GM21529 (cell line): ENCODE results near the gene MDK.

Source experiments
- ATAC-seq: cut with Tn5 transposase; IDR thresholded peaks from one replicate; pipeline ENCODE4 v1.9.1; 2021; ENCODE audit not compliant: unreplicated experiment

Gene MDK

DNA sequence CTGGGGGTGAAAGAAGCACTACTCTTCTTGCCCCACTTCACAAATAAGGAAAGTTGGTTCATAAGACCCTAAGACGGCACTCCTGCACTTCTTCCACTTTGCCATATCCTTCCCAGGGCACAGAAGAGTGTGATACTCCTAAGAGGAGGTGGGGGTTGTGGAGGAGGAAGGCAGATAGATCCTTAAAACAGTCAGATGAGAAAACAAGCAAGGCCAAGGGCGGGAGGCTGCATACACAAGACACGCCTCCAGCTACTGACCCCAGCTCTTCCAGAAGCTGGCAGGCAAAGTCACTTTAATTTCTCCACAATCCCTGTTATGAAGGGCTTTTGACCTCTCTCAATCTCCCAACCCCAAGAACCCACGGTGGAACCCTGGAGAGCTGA lies 11.8 kb downstream of the MDK start:
- no peak for ATAC-seq

DNA sequence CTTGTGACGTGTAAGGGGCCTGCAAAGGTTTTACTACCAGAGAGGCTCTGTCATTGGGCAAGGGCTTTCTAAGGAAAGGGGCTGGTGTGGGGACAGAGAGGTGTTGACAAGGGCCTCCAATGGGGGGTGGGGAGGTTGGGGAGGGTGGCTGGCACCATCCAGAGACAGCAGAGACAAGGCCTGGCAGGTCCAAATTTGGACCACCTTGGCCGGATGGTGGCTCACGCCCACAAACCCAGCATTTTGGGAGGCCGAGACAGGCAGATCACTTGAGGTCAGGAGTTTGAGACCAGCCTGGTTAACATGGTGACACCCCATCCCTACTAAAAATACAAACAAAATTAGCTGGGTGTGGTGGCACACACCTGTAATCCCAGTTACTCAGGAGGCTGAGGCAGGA lies 12.3 kb downstream of the MDK start:
- ATAC-seq, result no peak

DNA sequence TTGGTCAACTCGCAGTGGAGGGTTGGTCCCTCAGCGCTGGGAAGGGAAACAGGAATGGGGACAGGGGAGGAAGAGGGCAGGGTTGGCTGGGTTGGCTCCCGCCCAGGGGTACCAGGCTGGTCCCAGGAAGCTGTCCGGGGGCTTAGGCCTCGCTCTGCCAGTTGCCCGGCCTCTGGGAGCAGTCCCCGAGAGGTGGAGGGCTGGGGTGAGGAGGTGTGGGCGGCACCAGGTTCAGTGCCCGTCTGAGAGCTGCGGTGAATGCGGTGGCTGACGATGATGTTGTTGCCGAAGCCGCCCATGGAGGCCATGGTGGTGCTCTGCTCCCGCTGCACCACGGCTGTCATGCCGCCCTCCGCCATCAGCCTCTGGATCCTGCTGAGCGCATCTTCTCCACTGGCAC lies 16.1 kb downstream of the MDK start:
- ATAC-seq, result no peak

DNA sequence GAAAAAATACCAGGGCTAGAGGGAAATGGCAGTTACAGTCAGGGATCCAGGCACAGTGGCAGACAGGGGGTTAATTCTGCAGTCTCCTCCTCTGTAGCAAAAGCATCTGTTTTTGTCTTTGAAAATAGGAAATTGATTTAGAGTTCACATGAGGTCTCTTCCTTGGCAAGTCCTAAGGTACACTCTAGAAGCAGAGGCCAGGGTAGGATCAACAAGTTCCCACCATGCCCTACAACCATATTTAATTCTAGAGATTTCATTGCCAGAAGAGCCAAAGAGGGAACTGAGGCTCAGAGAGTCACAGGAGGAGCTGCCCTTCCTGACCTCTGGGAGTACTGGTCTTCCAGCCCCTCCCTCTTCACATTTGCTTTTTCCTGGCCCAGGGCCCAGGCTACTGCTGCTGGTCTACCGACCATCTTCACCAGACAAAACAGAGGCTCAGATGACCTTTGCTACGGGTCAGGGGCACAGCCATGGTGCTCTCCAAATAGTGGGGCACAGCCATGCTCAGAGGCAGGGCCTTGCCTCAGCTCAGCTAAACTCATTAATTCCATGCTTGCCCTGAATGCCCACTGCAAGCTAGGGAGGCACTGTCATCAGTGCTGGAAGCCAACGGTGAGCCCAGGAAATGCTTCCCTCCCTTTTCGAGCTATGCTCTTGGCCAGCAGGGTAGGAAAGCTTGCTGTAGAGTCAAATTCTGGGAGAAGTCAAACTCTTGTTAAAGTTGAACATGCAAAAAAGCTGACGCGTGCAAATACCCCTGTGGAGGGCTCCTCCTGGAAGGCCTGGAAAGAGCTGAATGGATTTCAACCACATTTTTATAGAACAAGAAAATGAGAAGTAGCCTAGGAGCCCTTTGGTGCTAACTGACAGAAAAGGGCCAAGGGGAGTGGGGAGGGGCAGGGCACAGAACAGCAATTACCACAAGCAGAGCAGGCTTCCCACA lies 21.8 kb downstream of the MDK start:
- ATAC-seq, result no peak

DNA sequence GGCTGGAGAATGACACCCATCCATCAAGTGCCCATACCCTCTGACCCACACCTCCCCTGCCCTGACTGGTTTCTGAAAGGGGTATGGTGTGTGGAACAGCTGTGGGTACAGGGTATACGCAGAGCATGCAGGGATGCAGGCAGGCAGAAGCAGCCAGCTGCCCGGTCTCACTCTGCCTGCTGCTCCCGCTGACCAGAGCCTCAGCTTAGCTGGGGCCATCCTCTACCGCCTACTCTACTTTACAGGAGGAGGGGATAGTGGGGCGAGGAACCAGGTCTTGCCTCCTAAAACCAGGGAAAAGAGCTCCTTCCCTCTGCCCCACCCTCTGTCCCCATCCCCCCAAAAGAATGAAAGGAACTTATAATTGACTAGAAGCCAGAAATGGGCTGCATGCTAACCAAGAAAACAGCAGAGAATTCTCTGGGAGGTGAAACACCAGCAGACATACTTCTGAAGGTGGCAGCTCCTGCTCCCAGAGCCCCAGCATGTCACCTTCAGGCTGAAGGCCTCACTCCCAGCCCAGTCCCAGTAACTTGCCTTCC lies 23.1 kb downstream of the MDK start:
- no peak for ATAC-seq

DNA sequence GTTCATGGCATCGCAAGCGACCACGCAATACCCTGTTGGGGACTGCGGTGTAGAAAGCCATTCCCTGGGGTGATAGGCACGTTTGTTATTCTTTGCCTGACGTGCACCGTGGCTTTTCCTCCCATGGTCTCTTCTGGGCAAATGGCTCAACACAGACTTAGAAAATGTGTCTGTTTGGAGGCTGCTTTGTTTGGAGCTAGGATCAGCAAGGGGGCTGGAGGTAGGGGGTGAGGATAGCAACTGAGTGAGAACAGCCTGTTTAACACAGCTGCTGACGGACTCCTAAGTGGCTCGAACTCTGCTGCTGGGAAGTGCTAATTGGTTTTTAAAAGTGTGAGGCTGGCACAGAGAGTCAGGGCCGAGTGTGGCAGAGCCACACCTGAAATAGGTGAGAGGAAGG lies 26.2 kb downstream of the MDK start:
- no peak for ATAC-seq

DNA sequence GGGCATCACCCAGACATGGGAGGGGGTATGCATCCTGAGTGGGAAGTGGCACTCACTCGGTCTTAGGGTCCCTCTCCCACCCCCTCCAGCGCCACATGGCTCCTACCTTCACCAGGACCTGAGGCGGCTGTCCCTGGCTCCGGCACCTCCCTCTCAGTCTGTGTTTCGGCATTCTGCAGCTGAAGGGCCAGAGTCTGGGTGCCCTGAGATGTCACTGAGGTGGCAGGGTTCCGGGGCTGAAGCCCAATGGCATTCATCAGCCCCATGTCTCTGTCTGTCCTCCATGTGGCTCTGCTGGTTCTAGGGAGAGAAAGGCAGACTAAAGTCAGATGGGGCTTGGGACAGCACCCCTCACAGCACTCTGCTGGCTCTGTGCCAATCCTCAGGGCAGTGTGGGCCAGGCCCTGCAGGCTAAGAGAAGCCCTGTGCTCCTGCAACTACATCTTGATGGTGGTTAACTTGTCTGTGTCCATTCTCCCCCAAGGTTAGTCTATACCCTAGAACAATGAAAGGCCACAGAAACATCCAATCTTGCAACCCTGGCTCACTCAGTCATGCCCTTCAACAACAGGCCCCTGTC lies 27.0 kb downstream of the MDK start:
- no peak for ATAC-seq

DNA sequence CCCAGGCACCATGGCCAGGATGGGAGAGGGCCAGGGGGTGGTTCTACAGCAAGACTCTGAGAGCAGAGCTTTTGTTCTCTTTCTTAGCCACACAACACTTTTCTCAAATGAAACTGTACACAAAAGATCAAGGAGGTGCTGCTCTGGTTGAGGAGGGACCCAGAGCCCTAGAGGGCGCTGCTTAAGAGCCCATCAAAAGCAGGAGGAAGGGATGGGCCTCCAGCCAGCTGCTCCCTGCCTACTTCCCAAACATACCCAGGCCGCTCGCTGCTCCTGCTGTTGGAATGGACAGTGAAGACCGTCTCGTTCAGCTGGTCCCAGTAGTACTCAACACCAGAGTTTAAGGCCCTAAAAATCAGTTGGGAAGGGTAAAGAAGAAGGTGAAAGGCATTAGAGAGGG lies 28.6 kb downstream of the MDK start:
- ATAC-seq, result no peak

DNA sequence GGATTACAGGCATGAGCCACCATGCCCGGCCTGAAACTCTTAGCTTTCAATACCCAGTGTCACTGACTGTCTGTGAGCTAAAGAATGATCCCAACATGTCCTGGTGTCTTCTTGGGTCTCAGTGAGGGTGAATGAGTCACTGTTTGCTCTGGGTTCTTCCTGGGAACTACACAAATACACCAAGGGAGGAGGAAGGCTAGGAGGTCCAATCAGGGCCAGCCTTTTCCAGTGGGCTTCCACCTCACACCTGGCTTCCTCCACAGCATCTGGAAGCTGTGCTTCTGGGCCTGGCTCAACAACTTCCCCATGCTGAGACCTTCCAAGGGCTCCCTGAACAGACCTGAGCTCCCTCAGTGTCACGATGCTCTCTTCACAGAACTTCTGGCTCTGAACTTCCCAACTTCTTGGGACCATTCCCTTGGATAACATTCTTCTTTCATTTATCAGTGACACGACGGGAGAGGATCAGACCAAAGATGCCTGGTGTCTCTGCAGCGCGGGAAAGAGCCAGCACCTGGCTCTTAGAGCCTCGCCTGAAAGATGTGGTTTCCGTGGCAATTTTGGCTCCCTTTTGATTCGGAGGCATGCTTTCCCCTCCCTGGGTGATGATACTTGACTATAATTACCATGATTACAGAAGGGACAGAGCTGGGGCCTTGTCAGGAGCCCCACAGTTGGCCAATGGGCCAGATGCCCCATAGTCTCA lies 32.4 kb downstream of the MDK start:
- no peak for ATAC-seq

DNA sequence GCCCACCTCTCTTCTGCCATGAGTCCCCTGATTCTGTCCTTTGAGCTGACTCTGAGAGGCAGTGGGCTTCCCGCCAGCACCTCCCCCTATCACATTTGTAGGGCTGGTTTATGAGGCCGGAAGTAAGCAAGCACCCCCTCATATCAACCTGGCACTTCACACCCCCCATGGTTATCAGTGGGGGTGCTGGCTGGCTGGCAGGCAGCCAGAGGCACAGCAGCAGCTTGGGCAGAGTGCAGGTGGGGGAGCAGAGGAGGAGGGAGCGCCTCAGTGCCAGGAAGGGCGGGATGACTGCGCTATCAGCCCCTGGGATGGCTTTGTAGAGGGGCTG lies 33.0 kb downstream of the MDK start:
- no peak for ATAC-seq

DNA sequence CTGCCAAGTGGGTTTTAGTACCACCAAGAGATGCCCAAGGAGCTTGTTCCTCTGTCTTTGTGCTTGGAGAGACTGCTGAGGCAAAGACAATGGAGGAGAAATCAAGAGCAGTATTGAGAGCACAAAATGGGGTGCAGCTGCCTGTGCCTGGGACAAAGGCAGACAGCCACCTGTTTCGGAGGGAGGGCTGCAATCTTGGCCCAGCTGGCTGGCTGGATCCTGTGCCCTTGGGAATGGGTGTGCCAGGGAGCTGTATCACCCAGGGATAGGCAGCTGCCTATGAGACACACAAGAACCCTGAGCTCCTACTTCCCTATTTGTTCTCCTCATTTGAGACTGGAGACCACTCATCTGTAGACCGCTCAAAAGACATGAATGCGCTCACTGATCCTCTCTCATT lies 33.4 kb downstream of the MDK start:
- no peak for ATAC-seq

DNA sequence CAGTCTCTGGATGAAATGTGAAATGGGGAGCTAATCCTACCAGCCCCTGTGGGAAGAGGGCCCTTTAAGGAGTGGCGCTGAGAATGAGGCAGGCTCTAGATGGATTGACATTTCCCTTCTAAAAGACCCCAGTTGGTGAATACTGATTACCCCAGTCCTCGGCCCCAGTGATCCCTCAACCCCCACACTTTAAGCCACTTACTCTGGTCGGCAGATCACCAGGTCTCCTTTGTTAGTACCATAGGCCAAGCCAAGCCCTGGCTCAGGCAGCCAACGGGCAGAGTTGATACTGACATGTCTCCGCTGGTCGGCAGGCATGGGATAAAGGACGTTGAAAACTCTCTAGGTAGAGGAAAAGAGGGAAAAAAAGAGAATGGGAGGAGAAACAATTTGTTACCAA lies 36.2 kb downstream of the MDK start:
- no peak for ATAC-seq

DNA sequence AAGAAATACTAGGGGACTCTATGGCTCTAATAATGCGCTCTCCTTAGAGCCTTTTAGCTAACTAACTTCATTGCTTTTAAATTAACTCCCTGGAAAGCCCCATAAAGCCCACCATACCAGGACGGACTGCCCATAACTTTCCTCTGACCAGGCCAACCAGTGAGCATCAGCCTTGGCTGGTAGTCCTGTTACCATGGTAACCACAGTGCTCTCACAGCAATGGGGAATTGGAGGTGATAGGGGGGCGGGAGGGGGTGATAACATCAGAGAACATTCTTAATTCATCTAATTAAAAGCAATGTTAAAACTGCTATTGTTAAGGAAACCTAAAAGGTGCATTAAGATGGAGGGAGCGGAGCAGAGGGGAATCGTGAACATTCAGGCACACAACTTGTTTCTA lies 37.3 kb downstream of the MDK start:
- ATAC-seq, result no peak

DNA sequence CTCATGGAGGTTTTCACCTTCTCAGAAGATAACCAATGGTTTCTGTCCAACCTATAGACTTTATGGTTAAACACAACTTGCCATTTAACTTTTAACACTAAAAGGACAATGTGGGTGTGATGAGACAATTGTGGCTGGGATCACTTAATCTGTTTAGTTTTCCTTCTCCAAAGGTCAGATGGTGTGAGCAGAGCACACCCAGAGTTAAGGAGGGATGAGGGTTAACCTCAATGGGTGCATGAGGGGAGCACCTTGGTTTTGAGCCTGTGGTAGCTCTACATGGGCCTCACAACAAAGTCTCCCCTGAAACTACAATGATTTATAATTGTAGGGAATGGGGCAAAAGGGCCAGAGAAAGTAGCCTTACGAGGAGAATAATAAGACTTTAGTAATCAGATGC lies 39.0 kb downstream of the MDK start:
- no peak for ATAC-seq

DNA sequence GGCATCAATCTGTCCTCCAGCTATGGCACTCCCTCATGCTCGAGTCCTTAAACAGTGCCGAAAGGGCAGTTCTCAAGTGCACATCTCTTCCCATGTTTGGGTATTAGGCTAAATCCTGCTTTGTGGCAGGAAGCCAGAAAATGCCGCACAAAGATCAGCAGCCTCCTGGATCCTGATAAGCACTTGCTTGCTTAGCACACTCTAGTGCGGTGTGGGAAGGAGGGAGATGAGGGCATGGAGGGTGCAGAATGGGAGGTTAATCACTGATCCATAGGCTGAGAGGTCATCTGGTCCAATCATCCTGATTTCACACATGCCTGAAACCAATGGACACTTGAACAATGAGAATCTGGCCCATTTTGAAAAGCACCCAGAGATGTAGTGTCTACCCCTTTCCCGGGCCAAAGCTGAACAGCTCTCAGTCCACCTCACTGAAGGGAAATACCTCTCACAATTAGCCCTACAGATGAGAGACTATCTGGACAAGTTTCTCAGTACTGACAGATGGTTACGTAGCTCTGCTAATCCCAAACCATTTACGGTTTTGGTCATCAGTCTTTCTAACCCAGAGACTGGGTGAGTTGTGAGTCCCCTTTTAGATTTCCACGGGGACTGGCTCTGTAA lies 39.9 kb downstream of the MDK start:
- no peak for ATAC-seq

DNA sequence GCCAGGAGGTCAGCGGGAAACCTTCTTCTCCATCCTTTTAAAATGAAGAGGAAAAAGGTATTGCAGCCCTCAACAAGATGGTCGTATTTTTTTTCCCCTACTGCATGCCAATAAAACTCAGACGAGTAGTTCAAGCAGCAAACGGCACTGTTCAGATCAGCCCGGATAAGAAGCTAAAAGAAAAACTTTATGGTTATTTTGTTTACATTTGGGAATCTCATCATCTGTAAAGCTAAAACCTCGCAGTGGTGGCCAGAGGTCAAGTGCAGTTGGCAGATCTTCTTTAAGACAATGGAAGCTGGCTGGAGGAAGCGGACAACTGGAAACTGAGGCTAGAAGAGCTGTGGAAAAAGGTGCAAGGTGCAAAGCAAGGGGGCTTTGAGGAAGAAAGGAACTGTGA lies 41.1 kb downstream of the MDK start:
- ATAC-seq, result no peak

DNA sequence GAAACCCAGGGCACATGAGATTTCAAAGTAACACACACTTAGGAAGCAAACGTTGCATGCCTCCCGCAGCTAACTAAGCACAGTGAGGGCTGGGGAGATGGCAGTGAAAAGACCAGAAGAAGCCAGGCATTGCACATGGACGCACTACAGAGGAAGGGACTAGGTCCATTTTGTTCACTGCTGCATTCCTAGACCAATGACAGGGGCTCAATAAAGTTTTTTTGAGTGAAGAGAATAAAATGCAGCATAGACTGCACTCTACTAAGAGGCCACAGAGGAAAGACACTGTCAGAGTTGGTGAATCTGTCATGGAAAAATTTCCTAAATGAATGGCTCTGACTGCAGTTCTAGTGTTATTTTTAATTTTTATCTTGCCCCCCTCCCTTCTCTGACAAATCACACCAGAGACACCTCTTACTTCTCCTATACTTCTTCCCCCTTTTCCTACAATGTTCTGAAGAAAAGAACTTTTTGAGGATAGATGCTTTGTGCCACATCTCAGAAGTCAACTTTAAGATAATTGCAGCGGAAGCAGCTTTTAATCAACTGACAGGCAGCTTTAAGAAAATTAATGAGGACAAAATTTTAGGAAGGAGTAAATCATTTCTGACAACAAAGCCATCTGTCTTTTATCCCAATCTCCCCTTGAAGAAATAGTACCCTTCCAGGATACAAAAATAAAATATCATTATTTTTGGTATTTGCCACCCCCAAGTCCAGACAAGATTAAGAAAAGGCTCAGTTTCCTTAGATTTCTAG lies 44.9 kb downstream of the MDK start:
- ATAC-seq, result no peak

DNA sequence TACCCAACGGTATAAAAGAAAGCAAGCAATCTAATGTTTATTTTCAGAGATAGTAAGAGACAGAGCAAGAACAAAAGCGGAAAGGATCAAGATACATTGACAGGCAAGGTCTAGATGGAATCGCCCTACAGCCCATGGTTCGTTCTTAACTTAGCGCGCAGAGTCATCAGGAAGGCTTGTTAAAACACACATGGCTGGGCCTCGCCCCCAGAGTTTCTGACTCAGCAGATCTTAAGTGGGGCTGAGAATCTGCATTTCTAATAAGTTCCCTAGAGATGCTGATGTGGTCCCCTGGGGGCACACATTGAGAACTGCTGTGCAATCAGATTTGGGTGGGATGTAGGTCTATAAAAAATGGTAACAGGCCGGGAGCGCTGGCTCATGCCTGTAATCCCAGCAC lies 45.9 kb downstream of the MDK start:
- no peak for ATAC-seq

DNA sequence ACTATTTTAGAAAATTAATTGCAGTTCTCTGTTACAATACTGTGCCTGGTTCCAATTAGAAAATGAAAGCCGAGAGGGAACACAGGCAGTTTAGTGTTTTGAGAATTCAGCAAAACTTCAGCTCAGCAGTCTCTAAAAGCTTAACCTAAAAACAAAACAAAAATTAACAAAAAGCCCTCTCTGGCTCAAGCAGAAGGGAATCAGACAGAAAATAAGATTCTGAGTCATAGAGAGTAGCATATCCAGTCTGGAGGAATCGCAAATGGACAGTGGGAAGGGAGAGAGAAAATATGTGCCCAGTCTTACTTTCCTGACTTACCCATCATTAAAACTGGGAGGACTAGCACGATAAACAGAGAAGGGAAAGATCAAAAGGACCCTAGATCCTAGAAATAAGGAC lies 48.2 kb downstream of the MDK start:
- ATAC-seq, result no peak

DNA sequence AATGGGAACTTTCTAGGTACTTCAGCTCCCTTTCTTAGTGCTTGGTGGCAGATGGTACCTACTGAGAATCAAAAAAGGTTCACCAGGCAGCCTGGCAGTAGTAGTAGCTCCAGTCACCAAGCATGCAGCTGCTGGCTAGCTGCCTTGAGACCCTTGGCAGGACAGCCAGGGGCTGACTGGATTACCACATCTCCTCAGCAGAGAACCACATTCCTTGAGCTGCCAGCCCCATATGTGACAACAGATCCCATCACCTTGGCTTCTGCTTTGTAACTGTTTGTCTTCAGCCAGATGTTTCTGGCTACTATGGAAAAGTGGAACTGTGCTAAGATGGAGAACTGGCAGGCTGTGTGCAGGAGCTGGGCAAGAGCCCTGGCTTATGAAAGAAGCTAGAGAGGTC lies 49.7 kb downstream of the MDK start:
- no peak for ATAC-seq
